HG03442 (cell line): ENCODE data around the gene AGRN.
"Not testable (repeated sequence)": the region's sequence is repeated elsewhere in the genome, so short reads cannot be mapped to it uniquely, and the experiment has no call there.

Experiments used
- ATAC-seq: cut with Tn5 transposase; IDR thresholded peaks from one replicate; pipeline ENCODE4 v1.9.1; 2021; ENCODE audit warnings: mild to moderate bottlenecking, moderate library complexity; ENCODE audit not compliant: unreplicated experiment

Gene AGRN

GRCh38 chr1:981491-981954 is 38.4 kb upstream of the AGRN start:
- ATAC-seq = no peak

DNA sequence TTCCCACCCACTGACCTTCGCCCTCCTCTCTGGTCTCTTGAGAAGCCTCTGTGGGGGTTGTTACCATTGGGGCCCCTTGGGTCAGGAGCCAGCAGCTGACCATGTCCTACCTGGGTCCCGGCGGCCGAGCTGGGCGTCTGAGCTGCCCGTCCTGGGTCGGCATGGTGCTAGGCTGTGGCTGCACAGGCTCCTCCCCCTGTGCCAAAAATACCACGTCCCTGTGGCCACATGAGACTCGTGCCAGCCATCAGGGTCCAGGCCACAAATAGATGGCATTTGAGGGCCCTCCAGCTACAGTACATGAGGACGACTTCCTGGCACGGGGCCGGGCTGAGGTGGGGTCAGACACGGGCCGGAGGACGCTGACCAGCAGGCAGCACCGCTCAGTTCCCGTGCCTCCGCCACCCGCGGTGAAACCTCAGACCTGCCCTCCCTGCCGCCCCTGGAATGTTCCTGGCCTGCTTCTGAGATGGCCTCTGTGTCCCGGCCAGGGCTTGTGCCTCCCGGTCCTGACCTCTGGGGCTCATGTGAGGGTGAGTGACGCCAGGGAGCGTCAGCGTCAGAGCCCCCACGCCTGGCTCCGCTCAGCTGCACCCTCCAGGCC is 37.9 kb upstream of the AGRN start, which contains the start of gene PERM1:
PERM1 (minus strand) TSS at position 139 of the 604 bp plus-strand sequence. CDS start 1,064 bp downstream, outside the sequence.
- no peak for ATAC-seq

- no peak for ATAC-seq
Observed at GRCh38 chr1:982765-983436, 37.0 kb upstream of the AGRN start.

DNA sequence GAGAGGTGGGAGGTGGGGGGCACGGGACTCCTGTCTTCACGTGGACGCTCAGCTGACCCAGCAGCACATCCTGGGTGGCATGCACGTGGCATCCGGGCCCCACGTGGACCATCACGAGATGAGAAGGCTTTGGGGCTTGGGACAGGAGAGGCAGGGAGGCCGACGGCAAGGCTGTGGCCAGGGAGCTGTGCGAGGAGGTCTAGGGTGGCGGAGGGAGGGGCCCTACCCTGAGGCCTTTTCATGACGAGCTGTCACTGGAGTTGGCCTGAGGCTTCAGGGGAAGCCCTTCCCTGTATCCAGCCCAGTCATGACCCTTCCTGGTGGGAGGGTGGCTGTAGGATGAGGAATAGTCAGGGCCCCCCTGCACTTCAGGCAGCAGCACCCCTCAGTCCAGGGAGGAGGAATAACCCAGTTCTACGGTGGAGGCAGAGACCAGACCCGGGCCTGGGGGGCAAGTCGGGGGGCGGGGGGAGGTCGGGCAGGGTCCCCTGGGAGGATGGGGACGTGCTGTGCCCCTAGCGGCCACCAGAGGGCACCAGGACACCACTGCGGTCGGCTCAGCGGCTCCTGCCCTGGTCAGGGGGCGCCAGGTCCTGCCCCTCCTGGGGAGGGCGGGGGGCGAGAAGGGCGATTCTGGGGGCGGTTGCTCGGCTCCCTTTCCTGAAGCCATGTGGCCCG is 36.0 kb upstream of the AGRN start:
- ATAC-seq = peak; percentile 45

DNA sequence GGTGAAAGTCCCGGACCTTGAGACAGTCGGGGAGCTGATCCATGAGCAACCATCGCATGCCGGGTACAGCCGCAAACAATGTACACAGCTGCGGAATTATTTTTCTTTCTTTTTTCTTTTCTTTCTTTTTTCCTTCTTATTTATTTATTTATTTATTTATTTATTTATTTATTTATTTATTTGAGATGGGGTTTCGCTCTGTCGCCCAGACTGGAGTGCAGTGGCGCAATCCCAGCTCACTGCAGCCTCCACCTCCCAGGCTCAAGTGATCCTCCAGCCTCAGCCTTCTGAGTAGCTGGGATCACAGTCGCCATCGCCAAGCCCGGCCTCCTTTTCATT is 35.5 kb upstream of the AGRN start:
- ATAC-seq = no peak

DNA sequence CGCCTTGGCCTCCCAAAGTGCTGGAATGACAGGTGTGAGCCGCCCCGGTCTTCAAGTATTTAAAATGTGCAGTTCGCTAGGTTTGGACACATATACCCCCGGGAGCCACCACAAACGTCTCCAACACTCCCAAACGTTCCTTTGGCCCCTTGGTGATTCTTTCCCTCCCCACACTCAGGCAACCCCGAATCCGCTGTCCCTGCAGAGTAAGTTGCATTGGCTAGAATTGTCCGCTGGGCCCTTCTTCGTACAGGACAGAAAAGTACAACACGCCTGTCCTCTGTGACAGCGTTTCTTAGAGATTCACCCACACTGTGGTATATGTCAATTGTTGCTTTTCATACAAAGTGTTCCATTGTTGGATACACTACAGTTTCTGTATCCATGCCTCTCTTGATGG is 34.8 kb upstream of the AGRN start:
- no peak for ATAC-seq

- ATAC-seq = not testable (repeated sequence)
Observed at GRCh38 chr1:988061-988460, 31.9 kb upstream of the AGRN start.

GRCh38 chr1:991275-991674 is 28.6 kb upstream of the AGRN start:
- ATAC-seq = not testable (repeated sequence)

DNA sequence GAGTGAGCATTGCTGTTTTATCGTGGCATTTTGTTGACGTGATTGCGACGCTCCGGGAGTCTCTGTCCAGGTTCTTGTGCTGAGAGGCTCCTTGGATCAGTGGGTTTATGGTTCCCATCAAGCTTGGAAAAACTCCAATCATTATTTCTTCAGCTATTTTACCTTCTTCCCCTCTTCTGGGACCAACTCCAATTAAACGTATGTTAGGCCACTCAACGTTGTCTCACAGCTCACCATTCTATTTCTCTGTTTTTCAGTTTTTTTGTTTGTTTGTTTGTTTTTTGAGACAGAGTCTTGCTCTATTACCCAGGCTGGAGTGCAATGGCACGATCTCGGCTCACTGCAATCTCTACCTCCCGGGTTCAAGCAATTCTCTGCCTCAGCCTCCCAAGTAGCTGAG is 28.0 kb upstream of the AGRN start:
- ATAC-seq = no peak

DNA sequence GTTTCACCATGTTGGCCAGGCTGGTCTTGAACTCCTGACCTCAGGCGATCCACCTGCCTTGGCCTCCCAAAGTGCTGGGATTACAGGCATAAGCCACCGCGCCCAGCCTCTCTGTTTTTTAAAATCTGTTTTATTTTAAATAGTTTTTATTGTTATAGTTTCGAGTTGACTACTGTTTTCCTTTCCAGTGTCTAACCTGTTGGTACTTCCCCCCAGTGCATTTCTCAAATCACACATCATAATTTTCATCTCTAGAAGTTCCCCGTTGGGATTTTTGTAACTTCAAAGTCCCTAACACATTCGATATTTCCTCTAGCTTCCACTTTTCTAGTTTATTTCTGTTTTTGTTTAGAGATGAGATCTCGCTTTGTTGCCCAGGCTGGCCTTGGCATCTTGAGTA is 27.6 kb upstream of the AGRN start:
- no peak for ATAC-seq

- ATAC-seq = no peak
Observed at GRCh38 chr1:993379-993995, 26.4 kb upstream of the AGRN start.

- not testable (repeated sequence) for ATAC-seq
Observed at GRCh38 chr1:994546-994945, 25.4 kb upstream of the AGRN start.

DNA sequence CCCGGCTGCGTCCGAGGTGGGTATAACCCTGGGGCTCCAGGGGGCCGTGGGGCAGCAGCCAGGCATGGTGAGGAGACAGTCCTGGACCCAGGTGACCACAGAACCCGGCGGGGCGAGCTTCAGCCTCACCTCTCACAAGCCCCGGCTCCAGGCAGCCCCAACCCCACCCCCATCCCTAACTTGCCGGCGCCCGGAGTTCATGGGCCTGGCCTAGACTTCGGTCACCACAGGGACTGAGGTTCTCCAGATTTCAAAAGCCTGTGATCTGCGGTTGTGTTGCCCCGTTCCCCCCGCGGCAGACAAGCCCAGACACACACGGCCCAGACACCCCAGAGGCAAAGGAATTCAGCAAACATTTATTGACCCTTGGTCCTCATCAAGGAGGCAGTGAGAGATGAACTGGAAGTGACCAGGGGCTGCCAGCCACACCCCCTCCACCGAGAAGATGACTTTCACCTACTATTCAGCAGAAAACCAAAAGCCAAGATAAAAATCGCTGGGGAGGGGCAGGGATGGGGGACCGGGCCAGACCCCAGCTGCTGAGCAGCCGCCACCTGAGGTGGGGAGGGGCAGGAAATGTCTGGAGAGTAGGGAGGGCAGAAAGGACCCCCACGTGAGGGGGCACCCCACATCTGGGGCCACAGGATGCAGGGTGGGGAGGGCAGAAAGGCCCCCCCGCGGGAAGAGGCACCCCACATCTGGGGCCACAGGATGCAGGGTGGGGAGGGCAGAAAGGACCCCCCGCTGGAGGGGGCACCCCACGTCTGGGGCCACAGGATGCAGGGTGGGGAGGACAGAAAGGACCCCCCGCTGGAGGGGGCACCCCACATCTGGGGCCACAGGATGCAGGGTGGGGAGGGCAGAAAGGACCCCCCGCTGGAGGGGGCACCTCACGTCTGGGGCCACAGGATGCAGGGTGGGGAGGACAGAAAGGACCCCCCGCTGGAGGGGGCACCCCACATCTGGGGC is 24.0 kb upstream of the AGRN start:
- ATAC-seq = no peak

GRCh38 chr1:996851-997712 is 22.8 kb upstream of the AGRN start:
- no peak for ATAC-seq

- no peak for ATAC-seq
Observed at GRCh38 chr1:997713-997992, 22.3 kb upstream of the AGRN start.

DNA sequence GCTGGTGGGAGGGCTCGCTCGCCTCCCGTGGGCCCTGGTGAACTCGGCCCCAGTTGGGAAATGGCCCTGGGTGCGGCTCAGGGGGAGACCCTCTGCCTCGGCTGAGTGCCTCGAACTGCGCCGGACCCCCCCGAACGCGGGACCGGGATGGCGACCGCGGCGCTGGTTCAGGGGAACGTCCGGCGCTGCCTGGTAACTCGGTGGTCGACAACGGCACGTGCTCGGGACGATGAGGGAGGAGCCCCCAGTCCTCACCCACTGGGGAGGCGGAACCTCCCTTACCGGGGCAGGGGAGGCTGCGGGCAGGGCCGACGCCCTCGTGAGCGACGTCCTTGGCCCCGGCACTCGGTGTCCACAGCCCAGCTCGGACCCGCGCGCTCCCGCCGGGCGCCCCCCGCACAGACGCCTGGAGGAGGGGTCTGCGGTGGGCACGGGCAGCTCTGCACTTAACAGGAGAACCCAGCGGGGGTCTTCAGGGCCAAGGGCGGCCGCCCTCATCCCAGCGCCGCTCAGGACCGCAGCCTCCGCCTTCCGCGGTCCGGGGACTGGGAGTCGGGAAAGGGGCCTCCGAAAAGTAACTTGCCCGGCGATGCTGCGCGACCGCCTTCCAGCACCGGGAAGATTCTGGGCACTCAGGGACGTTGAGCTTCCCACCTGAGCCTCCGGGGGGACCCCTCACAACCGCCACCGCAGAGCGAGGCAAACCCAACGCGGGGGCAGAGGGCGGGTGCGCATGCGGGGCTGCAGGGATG is 21.8 kb upstream of the AGRN start:
- ATAC-seq = no peak

- ATAC-seq = no peak
Observed at GRCh38 chr1:998745-998994, 21.2 kb upstream of the AGRN start.

DNA sequence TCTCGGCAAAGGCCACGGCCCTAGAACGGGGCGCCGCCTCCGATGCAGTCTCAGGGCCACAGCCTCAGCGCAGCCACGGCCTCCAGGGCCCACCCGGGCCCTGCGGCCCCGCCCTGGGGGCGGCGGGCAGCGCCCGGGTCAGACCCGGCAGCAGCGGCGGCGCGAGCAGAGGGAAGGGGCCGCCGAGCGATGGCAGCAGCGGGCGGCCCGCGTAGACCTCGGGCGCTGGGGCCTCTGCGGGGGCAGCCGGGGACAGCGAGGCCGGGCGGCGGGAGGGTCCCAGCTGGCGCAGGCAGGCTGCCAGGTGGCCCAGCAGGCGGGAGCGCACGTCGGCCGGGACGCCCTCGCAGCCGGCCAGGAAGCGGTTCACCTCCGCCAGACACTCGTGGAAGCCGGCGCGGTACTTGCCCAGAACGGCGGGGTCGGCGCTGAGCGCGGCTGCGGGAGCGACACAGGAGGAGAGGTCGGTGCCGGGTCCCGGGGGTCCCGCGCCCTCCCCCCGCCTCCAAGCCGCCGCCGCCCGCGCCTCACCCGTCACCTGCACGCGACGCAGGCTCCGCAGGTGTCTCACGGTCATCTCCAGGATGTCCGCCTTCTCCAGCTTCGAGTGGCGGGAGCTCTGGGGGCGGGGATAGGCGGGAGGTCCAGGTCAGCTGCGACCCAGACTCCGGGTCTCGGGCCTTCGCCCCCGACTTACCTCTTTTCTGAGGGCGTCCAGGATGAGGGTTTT is 20.8 kb upstream of the AGRN start:
- no peak for ATAC-seq
